ENCODE results near the gene NSFL1C. TPM values are rescaled to one million over a fixed set of nuclear protein-coding genes. Genes with fewer than 3 reads are reported as not detected.

NSFL1C gene
- total RNA-seq, 1 donor from 2014 or later, result 88.7 TPM

DNA sequence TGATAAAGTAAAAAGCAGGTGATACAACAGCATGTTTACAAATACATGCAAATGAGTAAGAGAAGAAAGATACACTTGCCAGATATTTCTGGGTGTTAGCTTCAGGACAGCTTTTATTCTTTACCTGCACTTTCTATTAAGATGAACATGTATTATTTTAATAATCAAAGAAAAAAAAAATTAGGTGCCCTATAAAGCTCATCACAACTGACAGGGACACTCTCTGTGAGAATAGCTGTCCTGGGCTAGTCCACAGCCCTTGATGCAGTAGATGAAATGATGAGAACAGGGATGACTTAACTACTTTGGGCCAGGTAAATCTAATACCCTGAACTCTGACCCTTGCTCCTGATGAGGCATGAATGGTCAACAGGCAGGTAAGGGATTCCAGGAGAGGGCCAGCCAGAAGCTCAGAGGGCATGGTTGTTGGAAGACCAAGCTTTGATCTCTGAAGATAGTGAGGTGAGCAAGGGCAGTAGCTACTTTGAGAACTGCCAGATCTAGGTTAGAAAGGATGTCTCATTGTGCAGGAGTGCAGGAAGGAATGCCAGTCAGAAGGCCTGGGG is 15.6 kb downstream of the NSFL1C start:
- Mint-ChIP-seq H3K4me3 (ENCODE audit: low read depth) (no peak overlapping the region), H3K4me1 (ENCODE audit: low read depth) (no peaks in the 10 kb centered on the region), H3K27me3 (no peaks in the 10 kb centered on the region), H3K27ac (no peak overlapping the region), H3K9me3 (ENCODE audit: low read depth) (no peaks in the 10 kb centered on the region), H3K36me3 (ENCODE audit: insufficient read depth) (peaks cover 16% of the 10 kb centered on the region)
- TF ChIP-seq, protein P1, sequence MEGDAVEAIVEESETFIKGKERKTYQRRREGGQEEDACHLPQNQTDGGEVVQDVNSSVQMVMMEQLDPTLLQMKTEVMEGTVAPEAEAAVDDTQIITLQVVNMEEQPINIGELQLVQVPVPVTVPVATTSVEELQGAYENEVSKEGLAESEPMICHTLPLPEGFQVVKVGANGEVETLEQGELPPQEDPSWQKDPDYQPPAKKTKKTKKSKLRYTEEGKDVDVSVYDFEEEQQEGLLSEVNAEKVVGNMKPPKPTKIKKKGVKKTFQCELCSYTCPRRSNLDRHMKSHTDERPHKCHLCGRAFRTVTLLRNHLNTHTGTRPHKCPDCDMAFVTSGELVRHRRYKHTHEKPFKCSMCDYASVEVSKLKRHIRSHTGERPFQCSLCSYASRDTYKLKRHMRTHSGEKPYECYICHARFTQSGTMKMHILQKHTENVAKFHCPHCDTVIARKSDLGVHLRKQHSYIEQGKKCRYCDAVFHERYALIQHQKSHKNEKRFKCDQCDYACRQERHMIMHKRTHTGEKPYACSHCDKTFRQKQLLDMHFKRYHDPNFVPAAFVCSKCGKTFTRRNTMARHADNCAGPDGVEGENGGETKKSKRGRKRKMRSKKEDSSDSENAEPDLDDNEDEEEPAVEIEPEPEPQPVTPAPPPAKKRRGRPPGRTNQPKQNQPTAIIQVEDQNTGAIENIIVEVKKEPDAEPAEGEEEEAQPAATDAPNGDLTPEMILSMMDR (IDR thresholded peaks at IDR 0.05; ENCODE audit: unreplicated experiment), result no peak
- DNase-seq (ENCODE audit: low spot score, unreplicated experiment), result no peak

DNA sequence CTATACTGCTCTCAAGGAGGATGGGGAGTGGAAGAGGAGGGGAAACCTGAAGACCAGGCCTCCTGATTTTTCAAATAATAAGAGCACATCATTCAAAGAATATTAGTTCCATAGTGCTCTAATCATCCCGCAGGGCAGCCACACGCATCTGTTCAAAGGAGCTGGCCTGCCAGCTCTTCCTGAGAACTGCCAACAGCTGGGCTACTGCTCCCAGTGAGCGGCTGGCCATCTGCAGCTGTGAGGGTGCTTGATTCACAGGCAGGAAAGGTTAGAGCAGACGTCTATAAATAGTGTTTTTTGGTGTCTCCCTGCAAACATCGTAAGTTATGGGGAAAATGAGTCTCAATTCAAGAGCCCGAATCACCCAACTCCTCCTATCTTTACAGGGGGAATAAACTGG is 17.3 kb downstream of the NSFL1C start:
- no peaks in the 10 kb centered on the region for H3K27me3 Mint-ChIP-seq
- no peak overlapping the region for H3K27ac Mint-ChIP-seq
- H3K36me3 Mint-ChIP-seq (ENCODE audit: insufficient read depth), result peaks cover 15% of the 10 kb centered on the region
- no peaks in the 10 kb centered on the region for H3K9me3 Mint-ChIP-seq (ENCODE audit: low read depth)
- H3K4me3 Mint-ChIP-seq (ENCODE audit: low read depth), result no peak overlapping the region
- no peaks in the 10 kb centered on the region for H3K4me1 Mint-ChIP-seq (ENCODE audit: low read depth)
- TF ChIP-seq, protein P1 (IDR thresholded peaks at IDR 0.05; ENCODE audit: unreplicated experiment), result no peak
- DNase-seq (ENCODE audit: low spot score, unreplicated experiment), result no peak

DNA sequence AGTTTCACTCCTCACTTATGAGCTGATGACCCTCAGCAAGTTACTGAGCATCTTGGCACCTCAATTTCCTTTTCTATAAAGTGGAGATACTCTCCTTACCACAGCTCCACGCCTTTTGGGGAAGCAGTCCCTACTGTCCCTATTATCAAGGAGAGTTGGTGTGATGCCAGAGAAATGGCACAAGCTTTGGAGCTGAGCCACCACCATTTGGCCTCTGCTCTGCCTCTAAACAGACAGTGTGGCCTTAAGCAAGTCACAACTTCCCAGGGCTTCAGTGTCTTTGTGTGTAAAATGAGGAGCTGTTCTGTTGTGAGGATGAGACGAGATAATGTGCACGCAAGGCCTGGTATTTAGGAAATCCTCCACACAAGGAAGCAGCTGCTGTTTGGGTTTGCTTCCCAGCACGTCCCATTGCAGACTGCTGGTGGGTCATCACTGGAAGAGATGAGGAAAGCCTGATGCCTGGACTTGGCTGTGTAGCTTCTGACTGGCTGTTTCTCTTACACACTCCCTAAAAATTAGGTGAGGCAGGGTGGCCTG is 18.5 kb downstream of the NSFL1C start:
- Mint-ChIP-seq H3K27ac (no peak overlapping the region), H3K36me3 (ENCODE audit: insufficient read depth) (peaks cover 21% of the 10 kb centered on the region), H3K9me3 (ENCODE audit: low read depth) (no peaks in the 10 kb centered on the region), H3K27me3 (no peaks in the 10 kb centered on the region), H3K4me1 (ENCODE audit: low read depth) (no peaks in the 10 kb centered on the region), H3K4me3 (ENCODE audit: low read depth) (no peak overlapping the region)
- DNase-seq (ENCODE audit: low spot score, unreplicated experiment), result no peak
- TF ChIP-seq, protein P1 (IDR thresholded peaks at IDR 0.05; ENCODE audit: unreplicated experiment), result no peak

DNA sequence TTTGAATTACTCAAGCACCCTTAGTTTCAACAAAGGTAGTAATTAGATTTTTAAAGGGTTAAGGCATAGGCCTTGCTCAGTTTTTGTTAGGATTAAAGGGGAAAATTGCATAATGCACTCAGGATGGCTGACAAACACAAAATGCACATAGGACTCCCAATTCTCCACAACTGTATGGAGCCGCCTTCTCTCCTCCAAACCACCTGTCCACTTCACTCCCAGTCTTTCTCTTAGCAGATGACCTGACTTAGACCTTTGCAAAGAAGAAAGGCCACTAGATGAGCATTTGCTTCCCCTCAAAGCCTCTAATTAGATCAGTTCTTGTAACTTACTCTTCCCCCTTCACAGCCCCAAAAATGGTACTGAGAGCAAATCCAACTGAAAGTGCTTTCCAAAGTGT is 20.1 kb downstream of the NSFL1C start:
- Mint-ChIP-seq H3K4me1 (ENCODE audit: low read depth) (no peaks in the 10 kb centered on the region), H3K9me3 (ENCODE audit: low read depth) (no peaks in the 10 kb centered on the region), H3K36me3 (ENCODE audit: insufficient read depth) (peaks cover 24% of the 10 kb centered on the region), H3K27ac (no peak overlapping the region), H3K27me3 (no peaks in the 10 kb centered on the region), H3K4me3 (ENCODE audit: low read depth) (no peak overlapping the region)
- DNase-seq (ENCODE audit: low spot score, unreplicated experiment), result no peak
- TF ChIP-seq, protein P1 (IDR thresholded peaks at IDR 0.05; ENCODE audit: unreplicated experiment), result no peak

DNA sequence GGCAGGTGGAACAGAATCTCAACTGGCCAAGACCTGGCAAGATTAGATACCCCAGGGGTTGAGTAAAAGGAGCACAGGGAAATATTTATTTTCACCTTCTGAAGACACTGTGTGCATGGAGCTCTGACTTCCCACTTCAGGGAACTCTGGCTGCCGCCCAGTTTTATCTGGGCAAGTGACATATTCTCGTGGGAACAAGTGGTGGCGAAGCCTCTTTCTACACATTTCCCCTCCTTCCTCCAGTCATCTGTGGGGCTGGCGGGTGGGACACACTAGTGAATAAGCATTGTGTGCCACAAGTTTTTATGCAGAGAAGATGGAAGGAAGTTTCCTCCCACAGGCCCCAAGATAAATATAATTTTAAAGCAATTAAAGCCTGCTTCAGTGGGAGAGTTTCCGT is 23.6 kb downstream of the NSFL1C start:
- peaks cover 18% of the 10 kb centered on the region for H3K36me3 Mint-ChIP-seq (ENCODE audit: insufficient read depth)
- no peak overlapping the region for H3K27ac Mint-ChIP-seq
- TF ChIP-seq, protein P1 (IDR thresholded peaks at IDR 0.05; ENCODE audit: unreplicated experiment), result no peak
- H3K27me3 Mint-ChIP-seq, result no peaks in the 10 kb centered on the region
- no peaks in the 10 kb centered on the region for H3K9me3 Mint-ChIP-seq (ENCODE audit: low read depth)
- no peaks in the 10 kb centered on the region for H3K4me1 Mint-ChIP-seq (ENCODE audit: low read depth)
- DNase-seq (ENCODE audit: low spot score, unreplicated experiment), result no peak
- no peak overlapping the region for H3K4me3 Mint-ChIP-seq (ENCODE audit: low read depth)
